Gastrocnemius medialis (tissue), 4 donors: ENCODE data around the gene TBX18. TPM values are rescaled to one million over a fixed set of nuclear protein-coding genes. Genes with fewer than 3 reads are reported as not detected.

Experiments
- ATAC-seq, 2 donors: fragments of 150-250 bp; one replicate each; pipeline ENCODE4 v1.9.1; 2016
- DNase-seq, 2 donors: peaks; one replicate each; pipeline ENCODE4 v3.0.0-alpha.2; 2019
- H3K27ac ChIP-seq, 4 donors: fragments of 200-600 bp; sonication (generic); 1 replicate in 1 of 4; 2 replicates in 3 of 4; pipeline ENCODE4 v1.5.1; 2016 to 2018; ENCODE audit warnings: mild to moderate bottlenecking in 2 of 4, moderate library complexity in 1 of 4
- H3K27me3 ChIP-seq, 3 donors: fragments of 200-600 bp; sonication (generic) in 2 of 3; 1 replicate in 1 of 3; 2 replicates in 2 of 3; pipeline versions ENCODE4 v1.5.1 to v1.6.0; 2016 to 2019; ENCODE audit warnings: mild to moderate bottlenecking in 1 of 3, moderate library complexity in 1 of 3
- H3K36me3 ChIP-seq, 2 donors: fragments of 200-600 bp; sonication (generic) in 1 of 2; one replicate each; pipeline ENCODE4 v1.5.1; 2017 to 2018
- H3K4me1 ChIP-seq, 2 donors: fragments of 200-600 bp; sonication (generic) in 1 of 2; one replicate each; pipeline ENCODE4 v1.5.1; 2016 to 2017; ENCODE audit warnings: mild to moderate bottlenecking in 2 of 2
- H3K4me3 ChIP-seq, 4 donors: fragments of 200-600 bp; sonication (generic) in 3 of 4; 1 replicate in 1 of 4; 2 replicates in 3 of 4; pipeline ENCODE4 v1.5.1; 2016 to 2019; ENCODE audit warnings: mild to moderate bottlenecking in 2 of 4
- H3K9me3 ChIP-seq, 3 donors: fragments of 200-600 bp; sonication (generic) in 2 of 3; 1 replicate in 1 of 3; 2 replicates in 2 of 3; pipeline ENCODE4 v1.5.1; 2016 to 2019
- CTCF ChIP-seq, 5 experiments: fragments of 450-650 bp in 3 of 5; fragments of 200-600 bp in 2 of 5; sonication (generic) in 2 of 5; IDR thresholded peaks in 4 of 5; conservative IDR thresholded peaks in 1 of 5; 1 replicate in 4 of 5; 2 replicates in 1 of 5; pipeline ENCODE4 v1.5.1; 2016 to 2019; ENCODE audit warnings: antibody characterized with exemption in 5 of 5, mild to moderate bottlenecking in 3 of 5, moderate library complexity in 3 of 5
- POLR2A ChIP-seq, 2 donors: fragments of 450-650 bp; IDR thresholded peaks; one replicate each; pipeline ENCODE4 v1.6.1; 2017; ENCODE audit warnings: antibody characterized with exemption in 2 of 2, mild to moderate bottlenecking in 2 of 2, moderate library complexity in 2 of 2
- in situ Hi-C, 4 donors: fragments of 200-750 bp; cut with MboI; loops; one replicate each; pipeline versions ENCODE4 v1.15.0 to v1.8.0; 2017; ENCODE audit warnings: low sequenced_read_pairs in 4 of 4
- intact Hi-C: fragments of 100-400 bp; cut with DNase I; formaldehyde crosslinking; loops from one replicate; pipeline ENCODE4 v1.15.1; 2023; ENCODE audit warnings: low total_unique reads
- total RNA-seq, 4 donors: library from RNA; depleted of rRNA; stranded (reverse); fragments of >200 nt; gene quantifications; one replicate each; pipeline versions ENCODE4 v1.1.0 to v1.2.3, GENCODE V29; 2016

The TBX18 gene
- total RNA-seq, 4 donors from 2014 or later, result 1.0 to 1.7 (median 1.3) TPM

- no peaks in the 10 kb centered on the region for H3K27me3 ChIP-seq
- no peaks in the 10 kb centered on the region for H3K4me1 ChIP-seq
- H3K4me3 ChIP-seq, result no peak overlapping the region
- no peaks in the 10 kb centered on the region for H3K36me3 ChIP-seq
- DNase-seq (no peak), ATAC-seq (no peak)
- in situ Hi-C loops, result no loop called here
- intact Hi-C loops, result no loop called here
- no peak overlapping the region for H3K27ac ChIP-seq
- no peaks in the 10 kb centered on the region for H3K9me3 ChIP-seq
- TF ChIP-seq CTCF (IDR thresholded peaks at IDR 0.05 in 4 of 5, conservative IDR thresholded peaks at IDR 0.05 in 1 of 5) (no peak), POLR2A (IDR thresholded peaks at IDR 0.05) (no peak)
Observed at GRCh38 chr6:84674395-84674794, 90.0 kb downstream of the TBX18 start.

- intact Hi-C loops (no loop called here), in situ Hi-C loops (no loop called here)
- TF ChIP-seq POLR2A (IDR thresholded peaks at IDR 0.05) (no peak), CTCF (IDR thresholded peaks at IDR 0.05 in 4 of 5, conservative IDR thresholded peaks at IDR 0.05 in 1 of 5) (no peak)
- Histone ChIP-seq H3K9me3 (no peaks in the 10 kb centered on the region), H3K4me1 (no peaks in the 10 kb centered on the region), H3K36me3 (no peaks in the 10 kb centered on the region), H3K4me3 (no peak overlapping the region), H3K27ac (no peak overlapping the region), H3K27me3 (no peaks in the 10 kb centered on the region)
- no peak for ATAC-seq
- no peak for DNase-seq
Observed at GRCh38 chr6:84671183-84671582, 93.2 kb downstream of the TBX18 start.

GRCh38 chr6:84669945-84670344 lies 94.5 kb downstream of the TBX18 start:
- ATAC-seq (no peak), DNase-seq (no peak)
- H3K4me1 ChIP-seq, result no peaks in the 10 kb centered on the region
- H3K4me3 ChIP-seq, result no peak overlapping the region
- no peaks in the 10 kb centered on the region for H3K36me3 ChIP-seq
- H3K27ac ChIP-seq, result no peak overlapping the region
- in situ Hi-C loops, result no loop called here
- no peaks in the 10 kb centered on the region for H3K9me3 ChIP-seq
- intact Hi-C loops, result no loop called here
- TF ChIP-seq POLR2A (IDR thresholded peaks at IDR 0.05), result no peak
- no peak for TF ChIP-seq CTCF (IDR thresholded peaks at IDR 0.05 in 4 of 5, conservative IDR thresholded peaks at IDR 0.05 in 1 of 5)
- H3K27me3 ChIP-seq, result no peaks in the 10 kb centered on the region

- Histone ChIP-seq H3K27me3 (no peaks in the 10 kb centered on the region), H3K36me3 (no peaks in the 10 kb centered on the region), H3K9me3 (no peaks in the 10 kb centered on the region), H3K4me1 (no peaks in the 10 kb centered on the region), H3K27ac (no peak overlapping the region), H3K4me3 (no peak overlapping the region)
- in situ Hi-C loops, result no loop called here
- TF ChIP-seq POLR2A (IDR thresholded peaks at IDR 0.05) (no peak), CTCF (IDR thresholded peaks at IDR 0.05 in 4 of 5, conservative IDR thresholded peaks at IDR 0.05 in 1 of 5) (no peak)
- DNase-seq, result no peak
- intact Hi-C loops, result no loop called here
- no peak for ATAC-seq
Observed at GRCh38 chr6:84667252-84668213, 96.9 kb downstream of the TBX18 start.
